Measurements from ENCODE around the gene SIDT2.

Gene SIDT2

GRCh38 chr11:117232911-117233409 is 54.4 kb downstream of the SIDT2 start:
- peak overlapping the region; percentile 72 for H3K4me3 ChIP-seq (ENCODE audit: insufficient read length, low read depth)
- TF ChIP-seq ZNF274 (IDR thresholded peaks at IDR 0.05; ENCODE audit: low read depth, low read length) (no peak), SUZ12 (IDR thresholded peaks at IDR 0.05; ENCODE audit: extremely low read depth, insufficient read depth, insufficient read length) (no peak), YY1 (IDR thresholded peaks at IDR 0.05; ENCODE audit: insufficient read depth, insufficient read length) (no peak)
- H3K9me3 ChIP-seq (ENCODE audit: insufficient read depth, low read length) = no peaks in the 10 kb centered on the region
- peaks cover 25% of the 10 kb centered on the region for H3K36me3 ChIP-seq (ENCODE audit: insufficient read depth, insufficient read length, low read length)
- H3K9ac ChIP-seq (ENCODE audit: insufficient read length, low read depth) = peak overlapping the region; percentile 90
- no peak for DNase-seq (ENCODE audit: low read depth, low spot score)
- no peaks in the 10 kb centered on the region for H3K27me3 ChIP-seq (ENCODE audit: insufficient read depth, insufficient read length)
- peaks cover 3% of the 10 kb centered on the region for H3K4me1 ChIP-seq (ENCODE audit: insufficient read depth, insufficient read length)

GRCh38 chr11:117238221-117238620 is 59.7 kb downstream of the SIDT2 start:
- Histone ChIP-seq H3K4me3 (ENCODE audit: insufficient read length, low read depth) (no peak overlapping the region), H3K36me3 (ENCODE audit: insufficient read depth, insufficient read length, low read length) (peaks cover 23% of the 10 kb centered on the region)
- no peak for TF ChIP-seq SUZ12 (IDR thresholded peaks at IDR 0.05; ENCODE audit: extremely low read depth, insufficient read depth, insufficient read length)
- no peak for TF ChIP-seq YY1 (IDR thresholded peaks at IDR 0.05; ENCODE audit: insufficient read depth, insufficient read length)
- TF ChIP-seq ZNF274 (IDR thresholded peaks at IDR 0.05; ENCODE audit: low read depth, low read length) = no peak

GRCh38 chr11:117239295-117239694 is 60.8 kb downstream of the SIDT2 start:
- Histone ChIP-seq H3K27me3 (ENCODE audit: insufficient read depth, insufficient read length) (no peaks in the 10 kb centered on the region), H3K4me1 (ENCODE audit: insufficient read depth, insufficient read length) (no peaks in the 10 kb centered on the region), H3K9me3 (ENCODE audit: insufficient read depth, low read length) (no peaks in the 10 kb centered on the region), H3K9ac (ENCODE audit: insufficient read length, low read depth) (no peak overlapping the region), H3K4me3 (ENCODE audit: insufficient read length, low read depth) (no peak overlapping the region), H3K36me3 (ENCODE audit: insufficient read depth, insufficient read length, low read length) (peaks cover 33% of the 10 kb centered on the region)
- no peak for TF ChIP-seq YY1 (IDR thresholded peaks at IDR 0.05; ENCODE audit: insufficient read depth, insufficient read length)
- no peak for TF ChIP-seq SUZ12 (IDR thresholded peaks at IDR 0.05; ENCODE audit: extremely low read depth, insufficient read depth, insufficient read length)
- TF ChIP-seq ZNF274 (IDR thresholded peaks at IDR 0.05; ENCODE audit: low read depth, low read length) = no peak
- no peak for DNase-seq (ENCODE audit: low read depth, low spot score)

More at GRCh38 chr11:117238221-117238620, 59.7 kb downstream of the SIDT2 start:
- no peaks in the 10 kb centered on the region for H3K27me3 ChIP-seq (ENCODE audit: insufficient read depth, insufficient read length)
- DNase-seq (ENCODE audit: low read depth, low spot score) = no peak
- no peaks in the 10 kb centered on the region for H3K4me1 ChIP-seq (ENCODE audit: insufficient read depth, insufficient read length)
- H3K9ac ChIP-seq (ENCODE audit: insufficient read length, low read depth) = no peak overlapping the region
- no peaks in the 10 kb centered on the region for H3K9me3 ChIP-seq (ENCODE audit: insufficient read depth, low read length)

Measured in NT2/D1 (cell line).